NCI-H1694 (cell line): ENCODE data around the gene CTDSP2.
"Not testable (repeated sequence)": the region's sequence is repeated elsewhere in the genome, so short reads cannot be mapped to it uniquely, and the experiment has no call there.

Experiments
- DNase-seq: peaks from one replicate; lab custom pipeline; 2025; lab: John Stamatoyannopoulos, UW

Gene CTDSP2

DNA sequence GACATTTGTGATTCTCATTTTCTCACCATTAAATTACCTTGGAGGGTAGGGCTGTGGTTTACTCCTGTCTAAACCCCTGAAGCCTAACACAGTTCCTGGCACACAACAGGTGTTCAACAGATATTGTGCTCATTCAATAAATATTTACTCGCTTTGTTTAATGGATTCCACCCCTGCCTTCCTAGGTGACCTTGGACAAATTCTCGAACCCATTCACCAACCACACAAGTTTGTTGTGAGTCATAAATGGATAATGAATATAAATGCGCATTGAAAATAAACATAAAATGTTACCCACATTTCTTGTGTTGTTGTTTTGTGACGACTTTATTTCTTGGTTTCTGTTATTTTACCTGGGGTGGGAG, 64.3 kb downstream of the CTDSP2 start:
- DNase-seq: no peak

DNA sequence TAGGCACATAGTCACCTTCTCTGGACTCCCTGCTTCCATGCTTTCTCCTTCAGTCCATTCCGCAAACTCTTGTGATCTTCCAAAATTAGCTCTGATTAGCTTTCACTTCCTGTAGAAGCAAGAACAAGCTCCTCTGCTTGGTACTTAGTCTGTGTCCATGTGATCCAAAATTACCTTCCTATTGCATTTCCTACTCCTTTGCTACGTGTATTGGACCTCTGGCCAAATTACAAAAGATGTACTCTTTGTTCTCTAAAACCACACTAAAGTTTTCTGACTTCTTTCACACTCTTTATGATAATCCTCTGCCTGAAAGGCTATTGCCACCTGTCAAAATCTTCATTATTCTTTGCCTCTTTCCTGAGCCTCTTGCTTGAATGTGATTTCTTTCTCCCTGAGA, 64.7 kb downstream of the CTDSP2 start:
- no peak for DNase-seq

DNA sequence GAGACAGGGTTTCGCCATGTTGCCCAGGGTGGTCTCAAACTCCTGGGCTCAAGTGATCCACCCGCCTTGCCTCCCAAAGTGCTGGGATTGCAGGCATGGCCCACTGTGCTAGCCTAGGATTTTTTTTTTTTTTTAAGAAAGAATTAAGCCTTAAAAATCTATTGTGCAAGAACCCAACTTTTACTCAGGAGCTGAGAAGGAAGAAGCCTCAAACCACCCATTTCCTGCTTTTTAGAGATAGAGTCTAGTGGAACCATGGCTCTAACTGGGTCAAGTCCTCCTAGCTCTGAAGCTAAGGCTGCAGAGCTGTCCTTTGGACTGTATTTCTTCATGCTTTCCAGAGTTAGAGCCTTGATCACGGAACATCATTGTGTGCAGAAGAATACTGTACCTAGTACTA, 65.3 kb downstream of the CTDSP2 start:
- DNase-seq: no peak

DNA sequence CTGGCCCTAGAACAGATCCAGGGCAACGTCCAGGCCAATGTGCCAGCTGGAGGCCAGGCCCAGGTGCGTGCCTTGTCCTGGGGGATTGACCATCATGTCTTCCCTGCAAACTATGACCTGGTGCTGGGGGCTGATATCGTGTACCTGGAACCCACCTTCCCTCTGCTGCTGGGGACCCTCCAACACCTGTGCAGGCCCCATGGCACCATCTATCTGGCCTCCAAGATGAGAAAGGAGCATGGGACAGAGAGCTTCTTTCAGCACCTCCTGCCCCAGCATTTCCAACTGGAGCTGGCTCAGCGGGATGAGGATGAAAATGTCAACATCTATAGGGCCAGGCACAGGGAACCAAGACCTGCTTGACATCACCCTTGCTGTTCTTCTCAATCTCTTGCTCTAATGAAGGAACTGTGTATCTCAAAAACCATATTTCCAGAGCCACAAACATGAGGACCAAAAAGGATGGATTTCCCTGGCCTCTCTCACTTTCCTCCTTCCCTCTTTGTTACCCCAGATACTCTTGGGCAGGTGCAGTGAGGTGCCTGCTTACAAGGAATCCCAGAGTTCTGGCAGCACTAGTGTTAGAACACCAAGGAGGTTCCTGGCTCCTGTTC, 66.1 kb downstream of the CTDSP2 start:
- DNase-seq: no peak

DNA sequence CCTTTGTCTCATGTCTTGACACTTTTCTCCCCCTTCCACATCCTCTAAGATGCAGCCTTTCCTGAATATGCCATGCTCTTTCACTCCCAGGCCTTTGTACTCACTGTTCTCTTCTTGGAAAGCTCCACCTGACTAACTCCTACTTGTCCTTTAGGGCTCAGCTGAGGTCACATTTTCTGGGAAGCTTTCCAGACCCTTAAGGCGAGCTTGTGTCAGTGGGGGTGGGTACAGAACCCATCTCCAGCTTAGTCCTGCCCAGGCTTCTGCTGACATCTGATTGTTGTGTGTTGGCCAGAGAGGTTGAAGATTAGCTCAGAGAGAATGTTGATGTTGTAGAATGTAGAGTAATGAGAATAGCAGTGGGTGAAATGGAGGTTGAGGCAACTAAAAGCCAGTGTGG, 66.8 kb downstream of the CTDSP2 start:
- DNase-seq: no peak

DNA sequence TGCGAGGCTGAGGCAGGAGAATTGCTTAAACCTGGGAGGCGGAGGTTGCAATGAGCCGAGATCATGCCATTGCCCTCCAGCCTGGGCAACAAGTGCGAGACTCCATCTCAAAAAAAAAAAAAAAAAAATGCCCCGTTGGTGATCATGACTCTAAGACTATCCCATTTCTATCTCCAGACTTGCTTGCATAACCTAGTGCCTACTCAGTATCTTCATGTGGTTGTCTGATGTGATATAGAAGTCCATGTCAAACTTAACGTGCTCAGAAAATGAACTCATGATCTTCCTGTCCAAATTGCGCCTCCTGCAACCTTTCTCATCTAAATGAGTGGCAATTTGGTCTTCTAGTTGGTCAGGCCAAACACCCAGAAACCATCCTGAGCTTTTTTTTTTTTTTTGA, 68.6 kb downstream of the CTDSP2 start:
- DNase-seq: no peak

DNA sequence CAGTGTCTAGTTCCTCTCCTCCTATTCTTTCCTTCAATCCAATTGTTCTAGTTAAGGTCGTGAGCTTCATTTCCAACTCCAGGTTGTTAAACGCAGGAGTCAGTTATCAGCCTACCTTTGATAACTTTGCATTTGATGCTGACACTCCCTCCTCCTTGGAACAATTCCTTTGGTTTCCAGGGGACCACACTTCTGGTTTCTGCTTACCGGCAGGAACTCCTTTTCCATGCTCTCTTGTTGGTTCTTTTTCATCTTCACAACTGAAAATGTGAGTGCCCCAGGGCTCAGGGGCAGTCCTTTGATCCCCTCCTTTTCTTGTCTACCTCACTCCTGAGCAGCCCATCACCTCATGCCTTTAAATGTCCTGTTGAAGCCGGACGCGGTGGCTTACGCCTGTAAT, 69.2 kb downstream of the CTDSP2 start:
- DNase-seq: no peak

DNA sequence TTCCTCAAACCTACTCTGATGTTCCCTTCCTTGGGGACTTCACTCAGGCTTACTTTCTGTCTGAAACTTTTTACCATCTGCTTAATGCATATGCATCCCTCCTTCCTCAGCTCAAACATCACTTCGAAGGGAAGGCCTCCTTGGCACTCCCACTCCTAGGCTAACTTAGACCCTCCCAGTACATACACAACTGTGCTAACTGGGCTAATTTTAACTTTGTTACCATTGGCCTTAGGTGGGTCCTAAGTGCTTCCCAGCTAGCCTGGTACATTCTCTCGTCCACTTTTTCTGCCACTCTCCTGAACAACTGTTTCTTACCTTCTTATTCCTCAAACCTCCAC, 70.3 kb downstream of the CTDSP2 start:
- DNase-seq: no peak

DNA sequence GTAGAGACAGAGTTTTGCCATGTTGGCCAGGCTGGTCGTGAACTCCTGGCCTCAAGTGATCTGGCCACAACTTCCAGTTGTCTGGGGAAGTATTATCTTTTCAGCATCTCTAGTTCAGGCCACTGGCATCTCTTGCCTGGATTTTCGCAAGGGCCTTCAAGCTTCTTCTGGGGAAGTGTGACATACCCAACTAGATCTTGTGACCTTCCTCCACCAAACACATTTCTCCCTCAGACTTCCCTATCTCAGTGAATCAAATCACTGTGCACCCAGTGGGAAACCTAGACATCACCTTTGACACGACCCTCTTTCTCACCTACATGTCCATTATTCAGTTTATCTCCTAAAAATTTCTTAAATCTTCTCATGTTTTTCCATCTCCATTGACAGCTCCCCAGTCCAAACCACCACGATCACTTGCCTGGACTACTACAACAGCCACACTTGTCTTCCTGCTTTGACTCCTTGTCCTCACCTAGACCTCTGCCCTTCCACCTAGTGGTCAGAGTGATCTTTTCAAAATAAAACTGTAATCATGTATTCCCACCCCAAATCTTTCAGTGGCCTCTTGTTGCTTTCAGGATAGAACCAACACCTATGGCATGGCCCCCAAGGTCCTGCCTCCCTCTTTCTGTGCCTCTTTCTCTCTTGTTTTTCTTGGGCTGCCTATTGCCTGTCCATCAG, 70.8 kb downstream of the CTDSP2 start:
- no peak for DNase-seq

DNA sequence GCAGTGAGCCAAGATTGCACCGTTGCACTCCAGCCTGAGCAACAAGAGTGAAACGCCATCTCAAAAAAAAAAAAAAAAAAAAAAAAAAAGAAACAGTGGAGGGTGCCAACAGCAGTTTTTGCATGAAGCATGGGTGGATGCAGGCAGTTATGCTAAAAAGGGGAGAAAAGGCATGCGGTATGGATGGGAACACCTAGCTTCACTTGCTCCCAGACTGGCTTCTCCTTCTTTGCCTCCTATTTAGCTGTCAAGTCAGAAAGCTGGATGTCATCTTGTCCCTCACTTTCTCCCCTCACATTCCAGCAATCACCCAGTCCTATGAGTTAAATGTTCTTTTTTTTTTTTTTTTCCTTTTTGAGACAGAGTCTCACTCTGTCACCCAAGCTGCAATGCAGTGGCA, 71.5 kb downstream of the CTDSP2 start:
- no peak for DNase-seq

DNA sequence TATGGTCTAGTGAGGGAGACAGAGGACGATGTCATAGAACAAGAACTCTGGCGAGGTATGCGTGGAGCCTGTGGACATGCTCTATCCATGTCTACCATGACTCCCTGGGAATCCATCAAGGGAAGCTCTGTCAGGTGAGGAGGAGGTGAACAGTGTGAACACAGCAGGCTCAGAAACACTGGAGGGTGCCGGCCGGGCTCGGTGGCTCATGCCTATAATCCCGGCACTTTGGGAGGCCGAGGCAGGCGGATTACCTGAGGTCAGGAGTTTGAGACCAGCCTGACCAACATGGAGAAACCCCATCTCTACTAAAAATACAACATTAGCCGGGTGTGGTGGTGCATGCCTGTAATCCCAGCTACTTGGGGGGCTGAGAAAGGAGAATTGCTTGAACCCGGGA, 71.9 kb downstream of the CTDSP2 start:
- DNase-seq: not testable (repeated sequence)

DNA sequence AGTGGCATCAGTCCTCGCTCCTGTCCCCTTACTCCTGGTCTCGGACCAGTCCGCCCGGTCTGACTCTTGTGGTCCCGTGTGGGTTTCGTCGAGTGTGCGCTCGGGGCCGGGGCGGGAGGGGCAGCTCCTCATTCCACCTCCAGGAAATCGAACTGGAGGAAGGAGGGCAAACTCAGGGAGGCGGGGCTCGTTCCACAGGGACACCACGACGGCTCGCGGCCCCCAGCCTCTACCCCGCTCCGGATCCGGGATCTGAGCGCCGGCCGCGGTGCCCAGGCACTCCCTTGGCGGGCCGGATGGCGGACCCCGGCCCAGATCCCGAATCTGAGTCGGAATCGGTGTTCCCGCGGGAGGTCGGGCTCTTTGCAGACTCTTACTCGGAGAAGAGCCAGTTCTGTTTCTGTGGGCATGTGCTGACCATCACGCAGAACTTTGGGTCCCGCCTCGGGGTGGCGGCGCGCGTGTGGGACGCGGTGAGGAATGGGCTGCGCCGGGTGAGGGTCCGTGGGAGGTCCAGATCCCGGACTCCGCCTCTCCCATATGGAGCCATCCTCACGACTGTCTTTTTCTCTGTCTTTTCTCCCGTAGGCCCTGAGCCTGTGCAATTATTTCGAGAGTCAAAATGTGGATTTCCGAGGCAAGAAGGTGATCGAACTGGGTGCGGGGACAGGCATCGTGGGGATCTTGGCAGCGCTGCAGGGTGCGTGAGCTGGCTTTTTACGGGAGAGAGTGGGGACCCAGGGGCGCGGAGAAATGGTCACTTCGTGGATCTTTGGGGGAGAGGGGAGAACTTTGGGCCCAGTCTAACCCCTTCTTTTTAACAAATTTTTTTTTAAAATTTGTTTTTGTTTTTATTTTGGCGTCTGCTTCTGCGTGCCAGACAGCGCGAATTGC, 73.9 kb downstream of the CTDSP2 start, which contains the start of gene EEF1AKMT3:
EEF1AKMT3 (plus strand) TSS at position 186 of the 894 bp plus-strand sequence; CDS start at position 297, 111 bp downstream.
- DNase-seq: no peak

DNA sequence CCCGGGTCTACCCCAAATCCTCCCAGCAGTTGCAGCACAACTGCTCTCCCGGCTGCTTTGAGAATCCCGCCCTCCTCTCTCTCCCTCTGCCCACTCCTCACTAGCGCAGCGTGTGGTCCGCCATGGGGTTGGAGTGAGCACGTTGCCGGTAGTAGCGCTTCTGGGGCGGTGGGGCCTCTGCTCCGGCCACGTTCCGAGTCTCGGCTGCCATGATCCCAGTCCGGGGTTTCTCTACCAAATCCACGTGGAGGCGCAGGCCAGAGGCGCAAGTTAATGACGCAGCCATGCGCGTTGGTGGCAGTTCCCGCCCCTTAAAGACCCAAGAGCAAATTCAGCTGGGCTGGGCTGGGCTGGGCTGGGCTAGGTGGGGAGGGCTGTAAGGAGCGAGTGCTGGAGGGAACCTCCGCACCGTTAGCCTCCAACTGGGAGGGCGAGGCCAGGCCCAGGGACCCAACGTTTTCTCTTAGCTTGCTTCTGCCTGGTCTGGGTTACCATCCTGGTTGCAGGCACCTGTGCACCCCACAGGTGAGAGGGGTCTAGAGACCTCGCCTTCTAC, 74.6 kb downstream of the CTDSP2 start, which contains the start of gene METTL1:
METTL1 (minus strand) TSS at position 233 of the 556 bp plus-strand sequence; CDS start at position 211, 22 bp downstream.
- DNase-seq: peak; percentile 94

DNA sequence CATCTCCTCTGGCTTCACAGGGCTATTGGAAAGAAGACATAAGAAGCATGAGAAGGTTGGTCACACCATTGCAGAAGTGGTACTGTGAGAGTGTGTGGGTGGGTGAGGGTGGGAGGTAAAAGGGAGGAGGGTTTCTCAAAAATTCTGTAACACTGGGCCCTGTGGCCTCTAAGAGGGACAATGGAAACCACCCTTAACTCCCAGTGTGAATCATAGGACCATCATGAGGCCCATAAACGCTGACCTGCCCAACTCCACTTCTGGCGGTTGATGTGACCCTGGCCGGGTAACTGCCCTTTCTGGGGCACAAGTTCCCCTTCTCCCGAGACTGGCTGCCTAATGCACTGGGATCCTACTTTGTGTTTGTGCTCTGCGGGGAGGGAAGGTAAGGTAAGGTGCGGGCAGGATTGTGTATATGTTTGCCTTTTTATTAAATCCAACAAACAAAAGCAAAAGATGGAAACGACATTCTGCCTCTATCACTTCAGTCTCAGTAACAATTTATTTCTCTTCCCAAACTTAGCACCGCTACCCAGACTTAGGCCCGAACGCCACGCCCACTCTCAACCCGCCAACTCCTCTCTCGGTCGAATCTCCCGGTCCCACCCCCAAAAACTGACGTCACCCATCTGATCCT, 75.2 kb downstream of the CTDSP2 start:
- peak; percentile 86 for DNase-seq

DNA sequence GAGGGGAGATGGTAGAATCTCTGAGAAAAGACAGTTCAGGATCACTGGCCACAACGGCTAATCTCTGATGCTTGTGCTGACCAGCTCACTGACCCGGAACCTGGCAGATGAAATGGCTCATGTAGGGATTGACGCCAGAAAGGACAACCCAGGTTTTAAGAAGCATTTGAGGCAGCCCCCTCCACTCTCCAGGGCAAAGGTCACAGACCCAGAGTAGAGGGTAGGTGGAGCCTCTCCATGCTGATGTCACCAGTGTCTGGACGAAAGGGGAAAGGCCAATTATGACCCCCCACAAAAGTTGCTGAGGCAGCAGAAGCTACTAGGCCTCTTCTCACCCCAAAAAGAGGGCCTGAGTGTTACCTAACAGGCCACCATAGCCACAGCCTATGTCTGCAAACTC, 75.8 kb downstream of the CTDSP2 start:
- no peak for DNase-seq
